PC-3 (cell line): Measurements from ENCODE around the gene EDIL3. TPM values are rescaled to one million over a fixed set of nuclear protein-coding genes. Genes with fewer than 3 reads are reported as not detected.

ENCODE experiments used
- ATAC-seq: fragments of 200-7000 bp; cut with Tn5 transposase; 2 replicates; pipeline ENCODE4 v1.9.1; 2020; ENCODE audit warnings: mild to moderate bottlenecking, moderate library complexity
- BruUV-seq: library from RNA; stranded (reverse); fragments of 400-500 nt; replicated peaks from 2 replicates; lab custom pipeline; 2021; lab: Mats Ljungman, UMichigan
- CTCF ChIA-PET: fragments of 300-600 bp; sonication (Branson Sonifier 250); formaldehyde crosslinking; loops from one replicate; lab custom pipeline; 2022; ENCODE audit warnings: antibody characterized with exemption; lab: Charles Lee
- POLR2A ChIA-PET: fragments of 300-600 bp; sonication (Branson Sonifier 250); formaldehyde crosslinking; loops from one replicate; lab custom pipeline; 2022; ENCODE audit warnings: antibody characterized with exemption; ENCODE audit not compliant: unreplicated experiment; lab: Charles Lee
- DNase-seq: peaks from one replicate; pipeline ENCODE4 v3.0.0-alpha.2; 2015
- H2AFZ ChIP-seq: fragments of 300-600 bp; sonication (generic); 2 replicates; pipeline ENCODE4 v1.6.0; 2016; ENCODE audit warnings: antibody characterized with exemption, low read length
- H3F3A ChIP-seq: fragments of 300-600 bp; sonication (generic); one replicate; pipeline ENCODE4 v1.6.0; 2017; ENCODE audit warnings: antibody characterized with exemption, low read length, control low read depth, mild to moderate bottlenecking; ENCODE audit not compliant: unreplicated experiment
- H3K27ac ChIP-seq: fragments of 300-600 bp; sonication (generic); 2 replicates; pipeline ENCODE4 v1.5.1; 2016; ENCODE audit warnings: mild to moderate bottlenecking, low read length
- H3K27me3 ChIP-seq: fragments of 300-600 bp; sonication (generic); 2 replicates; pipeline ENCODE4 v1.6.1; 2016; ENCODE audit warnings: low read length, mixed read lengths
- H3K36me3 ChIP-seq: fragments of 300-600 bp; sonication (generic); 2 replicates; pipeline ENCODE4 v1.6.1; 2016; ENCODE audit warnings: low read depth, mixed run types, low read length, mixed read lengths
- H3K4me1 ChIP-seq: fragments of 300-600 bp; sonication (generic); 2 replicates; pipeline ENCODE4 v1.5.1; 2016; ENCODE audit warnings: low read length; ENCODE audit not compliant: insufficient read depth
- H3K4me2 ChIP-seq: fragments of 300-600 bp; sonication (generic); 2 replicates; pipeline ENCODE4 v1.6.0; 2016; ENCODE audit warnings: low read length
- H3K4me3 ChIP-seq: fragments of 300-600 bp; sonication (generic); 2 replicates; pipeline ENCODE4 v1.5.1; 2016; ENCODE audit warnings: mild to moderate bottlenecking, low read length, mixed read lengths
- H3K79me2 ChIP-seq: fragments of 300-600 bp; sonication (generic); 2 replicates; pipeline ENCODE4 v1.6.1; 2017; ENCODE audit warnings: low read length, mixed read lengths
- H3K9ac ChIP-seq: fragments of 300-600 bp; sonication (generic); 2 replicates; pipeline ENCODE4 v1.6.0; 2016; ENCODE audit warnings: mild to moderate bottlenecking, low read length
- H3K9me2 ChIP-seq: fragments of 300-600 bp; sonication (generic); replicated peaks from 2 replicates; pipeline ENCODE4 v1.6.1; 2016; ENCODE audit warnings: mixed run types, low read length, mixed read lengths
- H3K9me3 ChIP-seq: fragments of 300-600 bp; sonication (generic); 2 replicates; pipeline ENCODE4 v1.6.1; 2016; ENCODE audit warnings: low read length, mixed read lengths
- H4K20me1 ChIP-seq: fragments of 300-600 bp; sonication (generic); 2 replicates; pipeline ENCODE4 v1.6.1; 2016; ENCODE audit warnings: low read length, mixed read lengths
- CTCF ChIP-seq: fragments of 300-600 bp; sonication (generic); conservative IDR thresholded peaks from 2 replicates; pipeline ENCODE4 v1.5.1; 2017; ENCODE audit warnings: antibody characterized with exemption, low read depth, mild to moderate bottlenecking, low read length
- EZH2 ChIP-seq: fragments of 300-600 bp; sonication (generic); IDR thresholded peaks from one replicate; pipeline ENCODE4 v1.6.1; 2017; ENCODE audit warnings: antibody characterized with exemption, mild to moderate bottlenecking, low read length; ENCODE audit not compliant: unreplicated experiment
- EZH2phosphoT487 ChIP-seq: fragments of 300-600 bp; sonication (generic); IDR thresholded peaks from 2 replicates; pipeline ENCODE4 v1.6.1; 2018; ENCODE audit warnings: mild to moderate bottlenecking, antibody characterized with exemption, low read length, borderline replicate concordance
- intact Hi-C: fragments of 100-400 bp; cut with micrococcal nuclease; formaldehyde crosslinking; loops from 2 replicates; pipeline ENCODE4 v1.9.0; 2023
- total RNA-seq: library from RNA; depleted of rRNA; stranded (reverse); fragments of >200 nt; gene quantifications from 2 replicates; pipeline ENCODE4 v1.2.3, GENCODE V29; 2014

Gene EDIL3
- total RNA-seq, 1 experiment from 2014 or later = 13.8 TPM

- no TSS peak for BruUV-seq
- H2AFZ ChIP-seq = no peak overlapping the region
- H3K4me3 ChIP-seq = no peak overlapping the region
- H3K9ac ChIP-seq = no peak overlapping the region
- TF ChIP-seq CTCF = no peak
- no peak for TF ChIP-seq EZH2phosphoT487
- no peak for TF ChIP-seq EZH2
- POLR2A ChIA-PET = no interaction called here
- H3K4me1 ChIP-seq = peaks cover 10% of the 10 kb centered on the region; the same call in 1 of the 2 replicates
- 0 out of 2 replicates have a peak, but pooled peaks cover 5% of the 10 kb centered on the region for H3K79me2 ChIP-seq
- H3K27ac ChIP-seq = no peak overlapping the region
- H4K20me1 ChIP-seq = no peaks in the 10 kb centered on the region
- ATAC-seq = no peak
- H3K9me3 ChIP-seq = no peaks in the 10 kb centered on the region
- no peak overlapping the region for H3K4me2 ChIP-seq
- DNase-seq = no peak
- intact Hi-C loops = loop anchor here (10.0 kb wide), 1 partner anchor 59 kb away; no protein-coding TSS in a partner anchor
- peaks cover 3% of the 10 kb centered on the region for H3F3A ChIP-seq
- CTCF ChIA-PET = no interaction called here
- H3K36me3 ChIP-seq = no peaks in the 10 kb centered on the region
- H3K27me3 ChIP-seq = no peaks in the 10 kb centered on the region
- H3K9me2 ChIP-seq = no peaks in the 10 kb centered on the region
Measured at GRCh38 chr5:84364043-84364442, 20.6 kb downstream of the EDIL3 start.

- ChIA-PET POLR2A (no interaction called here), CTCF (no interaction called here)
- 0 out of 2 replicates have a peak, but pooled peaks cover 5% of the 10 kb centered on the region for H3K79me2 ChIP-seq
- H3F3A ChIP-seq = peaks cover 3% of the 10 kb centered on the region
- peak overlapping the region; percentile 26; the same call in 1 of the 2 replicates for H3K27ac ChIP-seq
- TF ChIP-seq CTCF (no peak), EZH2 (no peak), EZH2phosphoT487 (no peak)
- no peak overlapping the region for H2AFZ ChIP-seq
- no peaks in the 10 kb centered on the region for H3K36me3 ChIP-seq
- H3K4me2 ChIP-seq = no peak overlapping the region; the same call in 1 of the 2 replicates
- H3K27me3 ChIP-seq = no peaks in the 10 kb centered on the region
- H4K20me1 ChIP-seq = no peaks in the 10 kb centered on the region
- ATAC-seq = peak; percentile 59
- H3K9ac ChIP-seq = no peak overlapping the region
- H3K4me1 ChIP-seq = peaks cover 10% of the 10 kb centered on the region; the same call in 1 of the 2 replicates
- no peak for DNase-seq
- no peaks in the 10 kb centered on the region for H3K9me3 ChIP-seq
- intact Hi-C loops = loop anchor here (10.0 kb wide), 1 partner anchor 57 kb away; no protein-coding TSS in a partner anchor
- no peak overlapping the region for H3K4me3 ChIP-seq
- BruUV-seq = no TSS peak
- H3K9me2 ChIP-seq = no peaks in the 10 kb centered on the region
Measured at GRCh38 chr5:84362061-84362720, 22.5 kb downstream of the EDIL3 start.

- Histone ChIP-seq H3K79me2 (0 out of 2 replicates have a peak, but pooled peaks cover 5% of the 10 kb centered on the region), H3K4me2 (no peak overlapping the region)
Measured at GRCh38 chr5:84361572-84361971, 23.1 kb downstream of the EDIL3 start.

More at GRCh38 chr5:84361572-84361971, 23.1 kb downstream of the EDIL3 start:
- peaks cover 10% of the 10 kb centered on the region; the same call in 1 of the 2 replicates for H3K4me1 ChIP-seq
- H3K27me3 ChIP-seq = no peaks in the 10 kb centered on the region
- H4K20me1 ChIP-seq = no peaks in the 10 kb centered on the region
- intact Hi-C loops = loop anchor here (10.0 kb wide), 1 partner anchor 57 kb away; no protein-coding TSS in a partner anchor
- H3K9ac ChIP-seq = no peak overlapping the region
- ATAC-seq (peak; percentile 85), DNase-seq (peak; percentile 19)
- no peaks in the 10 kb centered on the region for H3K9me2 ChIP-seq
- POLR2A ChIA-PET = no interaction called here
- no peaks in the 10 kb centered on the region for H3K9me3 ChIP-seq
- TF ChIP-seq CTCF = no peak
- no peak for TF ChIP-seq EZH2phosphoT487
- no peak for TF ChIP-seq EZH2
- no peak overlapping the region for H2AFZ ChIP-seq
- no TSS peak for BruUV-seq
- no peaks in the 10 kb centered on the region for H3K36me3 ChIP-seq
- H3K27ac ChIP-seq = peak overlapping the region; percentile 26; the same call in 1 of the 2 replicates
- H3F3A ChIP-seq = peaks cover 3% of the 10 kb centered on the region
- CTCF ChIA-PET = no interaction called here
- H3K4me3 ChIP-seq = no peak overlapping the region
